RPMI7951 (cell line): ENCODE data around the gene B3GNT3. TPM values are rescaled to one million over a fixed set of nuclear protein-coding genes. Genes with fewer than 3 reads are reported as not detected.
"Not testable (repeated sequence)": the region's sequence is repeated elsewhere in the genome, so short reads cannot be mapped to it uniquely, and the experiment has no call there.

Source experiments
- DNase-seq: peaks from one replicate; pipeline ENCODE4 v3.0.0-alpha.2; 2012; ENCODE audit warnings: low read depth
- total RNA-seq: library from RNA; depleted of rRNA; stranded (reverse); fragments of >200 nt; shearing (Covaris generic); gene quantifications from 2 replicates; pipeline ENCODE4 v1.2.3, GENCODE V29; 2014

B3GNT3 gene
- total RNA-seq, 1 experiment from 2014 or later: 0.12 TPM

DNA sequence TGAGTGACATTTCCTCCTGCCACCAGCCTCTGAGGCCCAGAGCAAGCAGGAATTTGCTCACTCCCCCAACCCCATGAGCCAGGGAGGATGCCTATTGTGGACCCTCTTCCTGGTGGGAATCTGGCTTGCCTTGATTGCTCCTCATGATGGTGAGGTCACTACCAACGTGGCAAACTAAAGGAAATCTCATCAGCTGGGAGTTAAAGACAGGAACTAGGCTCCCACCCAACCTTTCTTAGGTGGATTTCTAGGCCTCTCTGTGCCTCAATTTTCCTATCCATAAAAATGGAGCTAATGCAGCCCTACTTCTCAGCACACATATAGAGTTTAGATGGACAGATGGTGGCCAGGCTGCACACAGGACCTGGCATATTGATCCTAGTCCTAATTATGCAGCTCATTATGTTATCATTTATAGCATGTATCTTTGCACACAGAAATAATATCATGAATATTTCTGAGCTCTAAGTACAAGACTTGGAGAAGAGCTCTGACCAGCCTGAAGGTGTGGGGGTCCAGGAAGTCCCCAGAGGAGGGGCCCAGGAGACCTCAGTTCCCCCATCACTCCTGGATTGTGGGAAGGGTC, 2.0 kb downstream of the B3GNT3 start:
- no peak for DNase-seq

DNA sequence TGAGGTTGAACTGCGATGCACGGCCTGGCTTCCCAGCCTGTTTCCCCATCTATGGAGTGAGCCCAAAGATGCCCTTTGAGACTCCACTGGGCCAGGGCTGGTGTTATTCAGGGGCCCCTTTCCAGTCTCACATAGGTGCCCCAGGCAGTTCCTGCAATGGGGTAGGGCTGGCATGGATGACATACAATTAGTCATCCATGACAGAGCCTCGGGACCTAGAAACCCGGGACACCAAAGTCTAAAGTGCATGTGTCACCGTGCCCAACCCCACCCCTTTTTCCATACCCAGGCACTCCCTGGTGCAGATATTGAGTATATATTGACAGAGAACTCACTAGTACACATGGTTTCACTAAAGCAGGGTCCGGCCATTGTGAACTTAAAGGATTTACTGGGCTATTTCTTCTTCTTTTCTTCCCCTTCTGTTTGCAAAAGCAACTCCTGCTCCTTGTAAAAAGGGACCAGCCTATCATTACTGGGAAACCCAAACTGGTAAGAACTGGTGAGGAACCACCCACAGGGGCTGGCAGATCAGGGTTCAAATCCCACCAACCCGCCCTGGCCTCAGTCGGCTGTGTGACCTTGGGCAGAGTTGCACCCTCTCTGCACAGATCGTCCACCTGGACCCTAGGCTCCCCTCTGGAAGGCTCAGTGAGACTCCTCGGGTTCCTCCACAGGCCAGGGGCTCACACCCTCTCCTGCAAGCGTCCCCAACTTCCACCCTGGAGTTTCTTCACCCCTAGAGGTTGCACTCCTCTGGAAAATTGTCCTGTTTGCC, 2.7 kb downstream of the B3GNT3 start:
- DNase-seq: peak; percentile 92

DNA sequence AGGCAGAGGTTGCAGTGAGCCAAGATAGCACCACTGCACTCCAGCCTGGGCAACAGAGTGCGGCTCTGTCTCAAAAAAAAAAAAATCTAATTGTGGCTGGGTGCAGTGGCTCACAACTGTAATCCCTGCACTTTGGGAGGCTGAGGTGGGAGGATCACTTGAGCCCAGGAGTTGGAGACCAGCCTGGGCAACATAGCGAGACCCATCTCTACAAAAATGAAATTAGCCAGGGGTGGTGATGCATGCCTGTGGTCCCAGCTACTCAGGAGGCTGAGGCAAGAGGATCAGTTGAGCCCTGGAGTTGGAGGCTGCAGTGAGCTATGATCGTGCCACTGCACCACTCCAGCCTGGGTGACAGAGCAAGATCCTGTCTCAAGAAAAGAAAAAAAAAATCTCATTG, 3.7 kb downstream of the B3GNT3 start:
- not testable (repeated sequence) for DNase-seq

DNA sequence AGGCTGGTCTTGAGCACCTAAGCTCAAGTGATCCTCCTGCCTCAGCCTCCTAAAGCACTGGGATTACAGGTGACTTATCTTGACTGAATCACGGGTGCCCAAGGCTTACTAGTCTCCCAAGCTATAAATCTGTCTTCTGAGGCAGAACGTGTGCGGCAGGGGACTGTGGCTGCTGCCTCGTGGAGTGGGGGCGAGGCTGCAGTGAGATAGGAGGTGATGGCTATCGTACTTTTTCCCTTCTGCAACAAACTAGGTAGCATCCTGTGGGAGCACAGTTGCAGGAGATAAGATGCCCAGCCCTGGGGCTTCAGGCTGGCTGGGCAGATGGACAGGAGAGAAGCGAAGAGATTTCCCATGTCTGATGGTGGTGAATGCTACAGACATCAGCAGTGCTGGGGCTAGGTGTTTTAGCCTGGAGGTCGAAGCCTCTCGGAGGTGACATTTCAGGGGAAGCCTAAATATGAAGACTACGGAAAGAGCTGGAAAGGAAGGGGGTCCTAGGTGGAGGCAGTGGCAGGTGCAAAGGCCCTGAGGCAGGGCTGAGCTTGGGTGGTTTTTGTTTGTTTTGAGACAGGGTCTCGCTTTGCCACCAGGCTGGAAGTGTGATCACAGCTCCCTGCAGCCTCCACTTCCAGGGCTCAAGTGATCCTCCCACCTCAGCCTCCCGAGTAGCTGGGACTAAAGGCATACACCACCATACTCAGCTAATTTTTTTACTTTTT, 7.4 kb downstream of the B3GNT3 start:
- no peak for DNase-seq

DNA sequence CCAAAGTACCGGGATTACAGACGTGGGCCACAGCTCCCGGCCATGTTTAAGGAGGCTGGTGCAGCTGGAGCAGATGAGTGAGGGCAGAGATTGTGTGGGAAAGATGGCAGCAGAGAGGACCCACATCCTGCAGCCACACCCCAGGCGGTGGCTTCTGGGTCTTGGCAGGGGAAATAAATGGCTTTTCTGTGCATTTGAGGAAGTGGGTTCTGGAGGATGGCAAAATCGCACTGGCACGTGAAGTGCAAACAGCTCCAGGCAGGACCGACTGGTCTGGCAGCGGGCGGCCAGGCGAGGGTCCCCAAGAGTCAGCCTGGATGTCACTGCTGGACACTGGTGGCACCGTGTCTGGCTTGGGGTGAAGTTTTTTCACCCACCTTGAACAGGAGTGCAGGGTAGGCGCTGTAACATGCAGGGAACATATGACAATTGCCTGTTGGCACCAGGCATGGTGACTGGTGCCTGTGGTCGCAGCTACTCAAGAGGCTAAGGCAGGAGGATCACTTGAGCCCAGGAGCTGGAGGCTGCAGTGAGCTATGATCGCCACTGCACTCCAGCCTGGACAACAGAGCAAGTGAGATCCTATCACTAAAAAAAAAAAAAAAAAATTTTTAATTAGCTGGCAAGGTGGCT, 8.4 kb downstream of the B3GNT3 start:
- peak; percentile 24 for DNase-seq

DNA sequence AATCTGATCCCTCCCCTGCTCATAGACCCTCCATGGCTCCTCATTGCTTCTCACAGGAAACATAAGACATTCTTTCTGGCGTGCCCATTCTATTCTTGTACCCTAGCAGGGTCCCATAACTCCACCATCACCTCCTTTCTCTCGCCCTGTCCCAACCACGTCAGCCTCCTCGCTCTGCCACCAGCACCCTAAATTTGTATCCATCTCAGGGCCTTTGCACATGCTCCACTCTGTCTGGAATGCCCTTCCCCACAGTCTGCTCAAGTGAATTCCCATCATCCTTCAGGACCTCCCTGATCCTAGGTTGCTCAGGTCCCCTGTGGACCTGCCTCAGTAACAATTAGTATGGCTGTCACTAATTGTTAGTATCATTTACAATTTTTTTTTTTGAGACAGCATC, 10.5 kb downstream of the B3GNT3 start:
- DNase-seq: no peak

DNA sequence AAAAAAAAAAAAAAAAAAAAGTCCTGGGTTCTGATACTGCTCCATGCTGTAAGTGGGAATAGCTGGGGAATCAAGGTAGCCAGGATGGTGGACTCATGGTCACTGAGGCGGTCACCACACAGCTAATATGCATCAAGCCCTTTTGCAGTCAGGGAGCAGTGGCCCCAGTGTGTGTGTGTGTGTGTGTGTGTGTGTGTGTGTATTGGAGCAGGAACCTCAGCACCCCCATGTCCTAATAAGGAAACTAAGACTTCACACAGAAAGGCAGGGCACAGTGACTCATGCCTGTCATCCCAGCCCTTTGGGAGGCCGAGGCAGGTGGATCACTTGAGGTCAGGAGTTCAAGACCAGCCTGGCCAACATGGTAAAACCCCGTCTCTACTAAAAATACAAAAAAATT, 12.0 kb downstream of the B3GNT3 start:
- DNase-seq: peak; percentile 41

DNA sequence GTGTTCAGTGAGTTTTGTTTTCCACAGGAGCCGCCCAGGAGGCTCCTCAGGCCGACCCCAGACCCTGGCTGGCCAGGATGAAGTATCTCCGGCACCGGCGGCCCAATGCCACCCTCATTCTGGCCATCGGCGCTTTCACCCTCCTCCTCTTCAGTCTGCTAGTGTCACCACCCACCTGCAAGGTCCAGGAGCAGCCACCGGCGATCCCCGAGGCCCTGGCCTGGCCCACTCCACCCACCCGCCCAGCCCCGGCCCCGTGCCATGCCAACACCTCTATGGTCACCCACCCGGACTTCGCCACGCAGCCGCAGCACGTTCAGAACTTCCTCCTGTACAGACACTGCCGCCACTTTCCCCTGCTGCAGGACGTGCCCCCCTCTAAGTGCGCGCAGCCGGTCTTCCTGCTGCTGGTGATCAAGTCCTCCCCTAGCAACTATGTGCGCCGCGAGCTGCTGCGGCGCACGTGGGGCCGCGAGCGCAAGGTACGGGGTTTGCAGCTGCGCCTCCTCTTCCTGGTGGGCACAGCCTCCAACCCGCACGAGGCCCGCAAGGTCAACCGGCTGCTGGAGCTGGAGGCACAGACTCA, 12.9 kb downstream of the B3GNT3 start:
- DNase-seq: no peak

DNA sequence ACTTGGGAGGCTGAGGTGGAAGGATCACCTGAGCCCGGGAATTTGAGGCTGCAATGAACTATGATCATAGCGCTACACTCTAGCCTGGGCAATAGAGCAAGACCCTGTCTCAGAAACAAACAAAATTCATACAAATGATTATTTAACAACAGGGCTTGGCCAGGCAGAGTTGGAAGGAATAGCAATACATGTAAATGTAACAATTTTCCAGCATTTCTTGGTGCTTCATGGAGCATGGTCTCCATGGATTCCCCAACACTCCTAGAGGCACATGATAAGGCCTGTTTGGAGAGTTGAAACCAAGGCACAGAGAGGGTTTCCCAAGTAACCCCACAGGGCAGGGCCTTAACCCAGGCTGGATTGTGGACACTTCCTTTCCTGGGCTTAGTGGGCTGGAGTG, 16.2 kb downstream of the B3GNT3 start:
- DNase-seq: no peak

DNA sequence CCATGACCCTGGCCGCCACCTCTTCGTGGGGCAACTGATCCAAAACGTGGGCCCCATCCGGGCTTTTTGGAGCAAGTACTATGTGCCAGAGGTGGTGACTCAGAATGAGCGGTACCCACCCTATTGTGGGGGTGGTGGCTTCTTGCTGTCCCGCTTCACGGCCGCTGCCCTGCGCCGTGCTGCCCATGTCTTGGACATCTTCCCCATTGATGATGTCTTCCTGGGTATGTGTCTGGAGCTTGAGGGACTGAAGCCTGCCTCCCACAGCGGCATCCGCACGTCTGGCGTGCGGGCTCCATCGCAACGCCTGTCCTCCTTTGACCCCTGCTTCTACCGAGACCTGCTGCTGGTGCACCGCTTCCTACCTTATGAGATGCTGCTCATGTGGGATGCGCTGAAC, 16.7 kb downstream of the B3GNT3 start:
- DNase-seq: no peak

DNA sequence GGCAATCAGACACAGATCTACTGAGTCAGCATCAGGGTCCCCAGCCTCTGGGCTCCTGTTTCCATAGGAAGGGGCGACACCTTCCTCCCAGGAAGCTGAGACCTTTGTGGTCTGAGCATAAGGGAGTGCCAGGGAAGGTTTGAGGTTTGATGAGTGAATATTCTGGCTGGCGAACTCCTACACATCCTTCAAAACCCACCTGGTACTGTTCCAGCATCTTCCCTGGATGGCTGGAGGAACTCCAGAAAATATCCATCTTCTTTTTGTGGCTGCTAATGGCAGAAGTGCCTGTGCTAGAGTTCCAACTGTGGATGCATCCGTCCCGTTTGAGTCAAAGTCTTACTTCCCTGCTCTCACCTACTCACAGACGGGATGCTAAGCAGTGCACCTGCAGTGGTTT, 17.2 kb downstream of the B3GNT3 start:
- no peak for DNase-seq

DNA sequence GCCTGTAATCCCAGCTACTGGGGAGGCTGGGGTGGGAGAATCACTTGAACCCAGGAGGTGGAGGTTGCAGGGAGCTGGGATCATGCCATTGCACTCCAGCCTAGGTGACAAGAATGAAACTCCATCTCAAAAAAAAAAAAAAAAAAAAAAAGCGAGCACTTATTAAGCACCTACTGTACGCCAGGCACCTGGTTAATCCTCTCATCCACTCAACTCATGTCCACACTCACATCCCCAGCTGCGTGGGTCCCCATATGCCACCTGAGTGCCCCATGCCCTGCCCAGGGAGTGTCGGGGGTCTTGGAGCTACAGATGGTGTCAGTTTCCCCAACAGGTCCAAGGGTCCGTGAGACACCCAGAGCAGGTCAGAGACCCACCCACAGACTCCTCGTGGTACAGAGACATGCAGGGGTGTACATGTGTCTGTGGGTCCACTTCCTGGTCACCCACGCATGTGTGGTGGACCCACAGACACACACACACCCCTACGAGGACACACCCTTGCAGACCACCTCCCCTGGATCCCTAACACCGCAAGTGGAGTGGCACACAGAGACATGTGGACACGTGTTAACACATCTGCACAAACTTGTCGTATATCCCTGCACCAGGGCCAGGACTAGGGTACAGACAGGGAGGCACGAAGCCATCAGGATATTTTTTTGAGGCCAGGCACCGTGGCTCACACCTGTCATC, 22.9 kb downstream of the B3GNT3 start:
- no peak for DNase-seq

DNA sequence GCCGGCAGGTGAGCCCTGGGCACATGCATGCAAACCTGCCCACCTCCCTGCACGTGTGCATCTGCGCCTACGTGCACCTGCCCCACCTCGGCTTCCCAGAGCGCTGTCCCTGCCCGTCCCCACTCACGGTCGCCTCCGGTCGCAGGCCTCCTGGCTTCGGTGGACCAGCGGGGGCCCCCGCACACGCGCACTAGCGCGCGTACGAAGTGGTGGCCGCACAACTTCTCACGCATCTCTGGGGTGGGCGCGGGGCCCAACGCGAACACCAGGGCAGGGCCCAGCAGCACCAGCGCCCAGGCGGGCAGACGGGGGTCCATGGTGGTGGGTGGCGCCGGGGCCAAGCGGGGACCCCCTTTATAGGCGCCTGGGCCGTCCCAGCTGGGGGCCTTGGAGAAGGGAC, 26.3 kb downstream of the B3GNT3 start, which contains the start of gene INSL3:
Gene INSL3, minus strand, starts transcription at position 330 of the 400 bp plus-strand sequence. Its CDS starts 13 bp downstream, at position 317.
- DNase-seq: no peak

DNA sequence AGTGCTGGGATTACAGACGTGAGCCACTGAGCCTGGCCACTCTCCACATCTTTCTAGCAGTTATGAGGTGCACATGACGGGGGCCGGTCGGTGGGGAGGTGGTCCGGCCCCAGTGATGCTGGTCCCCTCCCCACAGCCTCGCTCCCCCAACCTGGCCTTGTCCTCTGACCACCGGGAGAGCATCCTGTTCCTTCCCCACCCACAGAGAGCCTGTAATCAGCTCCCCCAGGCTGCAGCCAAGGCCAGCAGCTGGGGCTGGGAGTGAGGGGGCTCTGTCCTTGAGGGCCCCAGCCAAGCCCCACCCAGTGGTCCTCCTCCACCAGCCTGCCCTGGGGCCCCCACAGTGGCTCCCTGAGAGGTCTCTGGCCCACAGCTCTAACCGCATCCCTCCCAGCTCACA, 29.4 kb downstream of the B3GNT3 start:
- DNase-seq: no peak

DNA sequence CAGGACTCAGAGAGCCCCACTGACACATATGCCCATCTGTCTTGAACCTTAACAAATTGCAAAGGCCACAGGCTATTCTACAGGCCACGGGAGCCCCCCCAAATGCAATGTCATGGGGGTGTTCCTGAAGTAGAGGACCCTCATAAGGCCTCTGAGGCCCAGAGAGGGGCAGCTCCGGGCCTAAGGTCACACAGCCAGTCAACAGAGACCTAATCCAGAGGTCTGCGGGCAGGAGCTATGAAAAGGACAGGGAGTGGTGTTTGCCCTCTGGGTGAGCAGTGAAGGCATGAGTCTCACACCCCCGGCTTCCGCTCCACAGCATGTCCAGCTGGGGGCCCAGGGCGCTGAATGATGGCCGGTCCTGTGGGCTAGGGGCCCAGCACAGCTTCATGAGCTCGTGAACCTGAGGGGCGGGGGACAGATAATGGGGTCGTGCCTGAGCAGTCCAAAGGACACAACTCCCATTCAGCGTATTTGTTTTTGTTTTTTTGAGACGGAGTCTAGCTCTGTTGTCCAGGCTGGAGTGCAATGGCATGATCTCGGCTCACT, 31.6 kb downstream of the B3GNT3 start:
- no peak for DNase-seq

DNA sequence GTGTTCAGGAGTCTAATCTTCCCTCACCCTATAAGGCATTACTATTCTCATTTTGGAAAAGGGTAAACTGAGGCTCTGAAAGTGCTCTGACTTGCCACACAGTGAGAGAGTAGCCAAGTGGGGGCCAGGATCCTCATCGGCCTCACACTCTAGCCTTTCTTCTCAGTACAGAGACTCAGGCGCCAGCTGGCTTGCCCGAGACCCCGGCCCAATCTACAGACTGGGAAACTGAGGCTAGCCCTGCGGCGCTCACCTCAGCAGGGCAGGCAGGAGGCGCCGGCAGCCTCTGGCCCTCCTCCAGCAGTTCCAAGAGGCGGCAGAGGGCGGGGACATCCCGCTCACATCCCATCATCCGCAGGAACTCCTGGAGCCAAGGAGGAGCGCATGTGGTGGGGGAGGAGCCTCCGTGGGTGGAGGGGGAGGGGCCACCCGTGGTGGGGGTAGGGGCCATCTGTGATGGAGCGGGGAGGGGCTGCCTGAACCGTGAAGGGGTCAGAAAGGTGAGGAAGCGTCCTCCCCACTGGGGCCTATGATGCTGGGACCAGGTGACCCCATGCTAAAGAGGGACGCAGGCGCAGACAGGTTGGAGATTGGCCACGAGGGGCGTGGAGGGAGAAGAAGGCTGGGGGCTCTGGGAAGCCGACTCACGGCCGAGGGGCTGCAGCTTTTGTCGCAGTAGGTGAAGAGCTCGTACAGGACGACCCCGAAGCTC, 35.1 kb downstream of the B3GNT3 start:
- peak; percentile 40 for DNase-seq

DNA sequence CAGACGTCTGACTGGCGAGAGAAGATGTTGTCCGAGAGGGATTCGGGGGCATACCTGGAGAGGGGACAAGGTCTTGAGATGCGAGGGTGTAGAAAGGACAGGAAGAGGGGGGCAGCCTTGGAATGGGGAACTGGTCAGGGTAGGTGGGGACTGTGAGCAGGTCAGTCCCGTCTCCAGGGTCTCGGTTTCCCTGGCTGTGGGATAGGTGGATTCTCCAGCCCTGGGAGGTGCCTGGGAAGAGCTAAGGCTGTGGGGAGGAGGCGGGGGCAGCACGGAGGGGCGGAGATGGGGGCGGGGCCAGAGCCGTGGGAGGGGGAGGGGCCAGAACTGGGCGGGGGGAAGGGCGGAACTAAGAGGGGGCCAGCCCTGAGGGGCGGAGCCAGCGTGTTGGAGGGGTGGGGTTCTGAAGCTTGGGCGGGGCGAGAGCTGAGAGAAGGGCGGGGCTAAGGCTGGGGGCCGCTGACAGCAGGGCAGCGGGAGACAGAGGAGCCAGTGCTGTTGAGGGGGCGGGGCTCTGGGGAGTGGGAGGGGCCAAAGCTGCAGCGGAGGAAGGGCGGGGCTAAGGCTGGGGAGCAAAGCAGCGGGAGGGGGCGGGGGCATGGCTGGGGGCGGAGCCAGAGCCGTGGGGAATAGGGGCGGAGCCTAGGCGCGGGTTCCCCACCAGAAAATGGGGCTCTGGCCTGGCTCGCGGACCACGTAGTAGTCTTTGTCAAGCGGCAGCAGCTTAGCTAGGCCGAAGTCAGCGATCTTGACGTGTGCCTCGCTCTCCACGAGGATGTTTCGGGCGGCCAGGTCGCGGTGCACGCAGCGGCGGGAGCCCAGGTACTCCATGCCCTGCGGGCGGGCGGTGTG, 35.9 kb downstream of the B3GNT3 start:
- peak; percentile 61 for DNase-seq

DNA sequence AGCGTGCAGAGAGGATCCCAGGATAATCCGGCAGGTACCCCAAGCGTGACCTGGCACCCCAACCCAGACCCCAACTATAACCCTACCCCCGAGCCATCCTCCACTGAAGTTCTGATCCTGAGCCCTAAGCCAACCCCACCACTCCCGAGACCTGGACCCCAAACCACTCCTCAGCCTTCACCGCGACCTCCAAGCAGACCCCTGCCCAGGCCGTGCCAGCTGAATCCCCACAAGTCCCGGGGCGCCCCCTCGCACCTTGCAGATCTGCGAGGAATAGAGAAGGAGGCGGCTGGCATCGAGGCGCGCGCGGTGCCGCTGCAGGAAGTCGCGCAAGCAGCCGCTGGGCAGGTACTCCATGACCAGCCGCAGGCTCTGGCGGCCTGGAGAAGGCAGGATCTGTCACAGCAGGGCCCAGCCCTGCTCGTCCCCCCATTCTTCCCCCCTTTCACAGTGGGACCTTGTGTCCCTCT, 36.5 kb downstream of the B3GNT3 start:
- DNase-seq: no peak
